Motor neuron (in vitro differentiated cells): ENCODE data around the gene FGF4. TPM values are rescaled to one million over a fixed set of nuclear protein-coding genes. Genes with fewer than 3 reads are reported as not detected.
"Not testable (repeated sequence)": the region's sequence is repeated elsewhere in the genome, so short reads cannot be mapped to it uniquely, and the experiment has no call there.

Source experiments
- ATAC-seq, 8 experiments: fragments of 200-7000 bp; cut with Tn5 transposase; replicated peaks in 6 of 8; 2 replicates each; pipeline ENCODE4 v1.8.0; 2021; ENCODE audit warnings: mild to moderate bottlenecking in 8 of 8, moderate library complexity in 8 of 8
- H3K27ac ChIP-seq, 2 donors: fragments of 250-450 bp; sonication (Bioruptor Pico); 2 replicates each; pipeline ENCODE4 v1.9.0; 2021; ENCODE audit warnings: antibody characterized with exemption in 2 of 2, mild to moderate bottlenecking in 2 of 2, moderate library complexity in 1 of 2
- H3K4me1 ChIP-seq, 2 donors: fragments of 250-450 bp; sonication (Bioruptor Pico); replicated peaks in 1 of 2; 2 replicates each; pipeline ENCODE4 v1.6.1; 2021; ENCODE audit warnings: antibody characterized with exemption in 2 of 2, mild to moderate bottlenecking in 2 of 2, moderate library complexity in 1 of 2
- H3K4me3 ChIP-seq, 5 donors: fragments of 250-450 bp; sonication (Bioruptor Pico); 2 replicates each; pipeline ENCODE4 v1.9.0; 2021; ENCODE audit warnings: antibody characterized with exemption in 5 of 5, mild to moderate bottlenecking in 5 of 5, moderate library complexity in 4 of 5
- WGBS, 10 experiments: fragments of 450-650 bp; shearing (Covaris generic); methylation state at CpG; one replicate each; pipeline ENCODE4 v1.0.0; 2022; 5-methylcytosine and 5-hydroxymethylcytosine counted together
- in situ Hi-C, 9 experiments: fragments of 400-800 bp; cut with MboI; loops; one replicate each; pipeline ENCODE4 v1.15.0; 2021; ENCODE audit warnings: low sequenced_read_pairs in 9 of 9, low pct_unique_long_range_greater_than_20kb in 2 of 9; ENCODE audit not compliant: unreplicated experiment in 9 of 9
- total RNA-seq, 8 experiments: library from RNA; unstranded; fragments of 300-600 nt; gene quantifications; 2 replicates each; pipeline versions ENCODE4 v1.2.3 to v1.2.4, GENCODE V29; 2022

Gene FGF4
- total RNA-seq, 8 experiments from 2014 or later = 0.14 to 0.18 TPM; not detected in 6

DNA sequence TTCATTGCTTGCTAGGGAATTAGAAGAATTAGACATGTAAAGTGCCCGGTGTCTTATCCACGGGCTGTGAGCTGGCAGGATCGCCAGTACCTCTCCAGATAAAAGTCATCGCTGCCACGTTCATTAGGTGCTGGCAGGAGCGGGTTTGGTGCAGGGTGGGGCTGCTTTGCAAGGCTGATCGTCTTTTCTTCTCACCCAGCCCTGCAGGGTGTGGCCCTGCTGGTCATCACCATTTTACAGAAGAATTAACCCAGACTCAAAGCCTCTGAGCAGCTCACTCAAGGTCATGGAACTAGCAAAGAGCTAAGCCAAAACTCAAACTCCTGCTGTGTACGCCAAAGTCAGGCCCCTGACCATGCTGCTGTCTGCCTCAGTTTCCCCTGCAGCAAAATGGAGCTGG is 6.1 kb upstream of the FGF4 start:
- Histone ChIP-seq H3K27ac (no peak overlapping the region), H3K4me1 (no peaks in the 10 kb centered on the region), H3K4me3 (no peak overlapping the region)
- ATAC-seq = peak in 2 of 8 experiments; percentile 71 to 84
- in situ Hi-C loops = no loop called here
- 0 to 67% (median 30%) methylated on average over 1 to 3 of the region's 8 CpGs; no CpG with 5 or more reads in 4 of the 10 experiments for WGBS, 10 experiments

DNA sequence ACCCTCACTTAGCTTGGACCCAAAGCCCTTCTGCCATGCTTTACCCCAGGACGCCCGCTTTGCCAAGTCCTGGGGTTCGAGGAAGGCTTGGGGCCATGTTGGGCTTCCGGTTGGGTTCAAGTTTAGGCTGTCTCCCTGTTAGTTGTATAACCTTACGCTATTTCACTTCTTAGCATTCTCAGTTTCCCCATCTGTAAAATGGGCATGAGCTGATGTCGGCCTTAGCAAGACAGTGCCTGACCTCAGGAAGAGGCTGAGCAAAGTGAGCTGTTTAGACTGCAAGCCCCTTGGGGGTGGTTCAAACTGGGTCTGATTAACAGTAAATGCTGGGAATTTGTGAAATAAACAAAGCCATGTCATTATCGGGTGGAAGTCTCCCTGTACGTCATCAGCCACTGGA is 3.2 kb upstream of the FGF4 start:
- ATAC-seq = no peak
- in situ Hi-C loops = no loop called here
- WGBS, 10 experiments = 58 to 92% (median 86%) methylated on average over 1 to 8 of the region's 8 CpGs; no CpG with 5 or more reads in 2 of the 10 experiments
- H3K4me1 ChIP-seq = no peaks in the 10 kb centered on the region
- H3K27ac ChIP-seq = no peak overlapping the region
- H3K4me3 ChIP-seq = no peak overlapping the region

DNA sequence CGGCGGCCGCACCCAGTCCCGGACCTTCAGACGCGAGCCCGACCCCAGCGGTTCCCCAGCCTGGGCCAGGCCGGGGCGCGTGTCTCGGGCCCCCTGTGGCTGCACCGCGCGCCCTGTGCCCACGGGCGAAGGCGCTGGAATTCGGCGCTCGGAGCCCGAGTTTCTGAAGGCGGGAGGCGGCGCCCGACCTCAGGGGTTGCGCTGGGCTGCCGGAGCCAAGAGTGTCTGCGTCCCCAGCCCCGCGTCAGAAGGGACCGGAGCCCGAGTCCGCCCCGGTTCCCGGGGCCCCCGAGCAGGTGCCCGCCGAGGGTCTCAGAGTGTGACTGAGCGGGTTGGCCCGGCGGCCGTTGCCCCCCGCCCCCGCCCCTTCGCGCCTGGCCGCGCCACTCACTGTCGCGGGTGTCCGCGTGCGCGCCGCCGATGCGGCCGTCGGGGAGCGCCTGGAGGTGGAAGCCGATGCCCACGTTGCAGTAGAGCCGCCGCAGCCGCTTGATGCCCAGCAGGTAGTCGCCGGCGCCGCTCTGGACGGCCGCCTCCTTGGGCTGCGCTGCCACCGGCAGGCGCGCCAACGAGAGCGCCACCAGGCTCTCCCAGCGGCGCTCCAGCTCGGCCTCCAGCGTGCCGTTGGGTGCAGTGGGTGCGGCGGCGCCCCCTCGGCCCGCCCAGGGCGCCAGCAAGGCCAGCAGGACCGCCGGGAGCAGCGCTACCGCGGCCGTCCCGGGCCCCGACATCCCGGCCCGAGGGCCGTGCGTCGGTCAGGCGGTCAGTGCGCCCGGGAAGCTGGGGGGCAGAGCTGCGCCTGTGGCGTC is 583 bp downstream of the FGF4 start:
- H3K27ac ChIP-seq = no peak overlapping the region
- H3K4me3 ChIP-seq = no peak overlapping the region
- H3K4me1 ChIP-seq = no peaks in the 10 kb centered on the region
- 0 to 13% (median 5%) methylated on average over 4 to 9 of the region's 107 CpGs; no CpG with 5 or more reads in 6 of the 10 experiments for WGBS, 10 experiments
- in situ Hi-C loops = no loop called here
- no peak for ATAC-seq

- Histone ChIP-seq H3K27ac (no peak overlapping the region), H3K4me1 (no peaks in the 10 kb centered on the region), H3K4me3 (no peak overlapping the region)
- in situ Hi-C loops = no loop called here
- ATAC-seq = no peak
- WGBS, 10 experiments = 0 to 60% methylated on average over 1 to 2 of the region's 30 CpGs; no CpG with 5 or more reads in 8 of the 10 experiments
Measured at GRCh38 chr11:69773626-69774353, 1.4 kb downstream of the FGF4 start.

DNA sequence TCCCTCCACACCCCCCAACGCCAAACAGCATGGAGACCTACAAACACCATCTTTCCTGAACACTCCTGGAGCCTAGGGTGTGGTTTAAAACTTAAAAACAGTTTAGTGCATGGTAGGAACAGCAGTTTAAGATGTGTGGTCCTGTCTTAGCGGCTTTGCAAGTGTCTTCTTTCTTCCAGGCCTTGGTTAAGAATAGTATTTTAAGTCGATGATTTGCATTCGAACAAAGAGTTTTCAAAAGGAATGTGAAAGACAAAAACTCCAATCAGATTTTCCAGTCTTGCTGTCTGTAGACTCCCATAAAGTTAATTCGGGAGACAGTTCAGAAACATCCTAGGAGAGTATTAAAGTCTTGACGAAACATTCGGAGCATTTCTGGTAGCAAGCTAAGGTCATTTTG is 3.7 kb downstream of the FGF4 start:
- ATAC-seq = no peak
- no peak overlapping the region for H3K27ac ChIP-seq
- no peak overlapping the region for H3K4me3 ChIP-seq
- 0 to 50% (median 22%) methylated on average over 3 to 7 of the region's 7 CpGs for WGBS, 10 experiments
- no peaks in the 10 kb centered on the region for H3K4me1 ChIP-seq
- in situ Hi-C loops = no loop called here

DNA sequence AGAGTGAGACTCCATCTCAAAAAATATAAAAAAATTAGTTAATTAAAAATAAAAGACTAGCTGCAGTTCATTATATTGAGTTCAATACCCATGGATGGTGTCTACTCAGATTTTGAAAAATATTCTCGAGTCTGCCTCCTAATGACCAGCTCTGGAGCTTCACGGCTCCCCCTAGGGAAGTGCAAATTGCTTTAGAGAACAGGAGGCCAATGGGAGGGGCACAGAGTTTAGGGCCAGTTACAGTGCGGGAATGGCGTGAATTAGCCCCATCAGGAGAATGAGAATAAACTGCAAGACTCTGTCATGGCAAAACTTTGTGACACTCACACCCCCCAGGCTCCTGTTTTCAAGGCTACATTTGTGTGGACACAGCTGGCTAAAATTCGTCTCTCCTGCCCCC is 4.6 kb downstream of the FGF4 start:
- in situ Hi-C loops = no loop called here
- Histone ChIP-seq H3K4me1 (peaks cover 0 to 1% of the 10 kb centered on the region in 2 donors), H3K27ac (no peak overlapping the region), H3K4me3 (no peak overlapping the region)
- WGBS, 10 experiments = 0 to 57% (median 24%) methylated on average over 2 to 4 of the region's 5 CpGs; no CpG with 5 or more reads in 3 of the 10 experiments
- ATAC-seq = no peak

DNA sequence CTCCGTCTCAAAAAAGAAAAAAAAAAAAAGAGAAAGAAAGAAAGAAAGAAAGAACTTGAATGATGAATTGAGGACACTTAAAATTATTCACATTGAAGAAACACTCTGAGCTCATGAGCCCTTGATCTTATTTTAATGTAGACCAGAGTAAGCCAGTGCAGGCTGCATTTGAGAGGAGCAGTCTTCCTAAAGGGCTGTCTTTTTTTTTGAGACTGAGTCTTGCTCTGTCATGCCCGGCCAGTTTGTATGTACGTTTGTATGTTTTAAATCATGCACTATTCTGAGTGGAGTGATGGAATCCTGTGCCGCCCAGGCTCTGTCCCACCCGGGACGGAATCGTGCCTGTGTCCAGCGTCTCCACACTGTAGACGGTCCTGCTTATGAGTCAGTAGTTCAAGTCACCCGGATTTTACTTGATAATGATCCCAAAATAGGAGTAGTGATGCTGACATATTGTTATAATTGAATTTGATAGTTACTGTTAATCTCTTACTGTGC is 9.6 kb downstream of the FGF4 start:
- 31 to 100% (median 51%) methylated on average over 1 to 10 of the region's 10 CpGs; no CpG with 5 or more reads in 1 of the 10 experiments for WGBS, 10 experiments
- peak in 5 of 8 experiments; percentile 64 to 99 (median 95) for ATAC-seq
- in situ Hi-C loops = no loop called here
- Histone ChIP-seq H3K4me1 (peaks cover 0 to 3% of the 10 kb centered on the region in 2 donors), H3K4me3 (no peak overlapping the region), H3K27ac (no peak overlapping the region)

- H3K4me3 ChIP-seq, H3K4me1 ChIP-seq, H3K27ac ChIP-seq, ATAC-seq, in situ Hi-C loops: not testable (repeated sequence)
- 18 to 100% (median 84%) methylated on average over 2 to 5 of the region's 7 CpGs; no CpG with 5 or more reads in 4 of the 10 experiments for WGBS, 10 experiments
Measured at GRCh38 chr11:69764918-69765317, 10.2 kb downstream of the FGF4 start.

GRCh38 chr11:69760319-69760718 is 14.8 kb downstream of the FGF4 start:
- ATAC-seq = no peak

GRCh38 chr11:69752890-69753289 is 22.3 kb downstream of the FGF4 start:
- Histone ChIP-seq H3K27ac (no peak overlapping the region), H3K4me3 (no peak overlapping the region), H3K4me1 (no peaks in the 10 kb centered on the region)
- no peak for ATAC-seq
- 0% methylated on average over 1 of the region's 4 CpGs; no CpG with 5 or more reads in 7 of the 10 experiments for WGBS, 10 experiments
- in situ Hi-C loops = no loop called here

More at GRCh38 chr11:69760319-69760718, 14.8 kb downstream of the FGF4 start:
- Histone ChIP-seq H3K4me1 (no peaks in the 10 kb centered on the region), H3K4me3 (no peak overlapping the region), H3K27ac (no peak overlapping the region)
- in situ Hi-C loops = no loop called here
- WGBS, 10 experiments = 6 to 80% (median 63%) methylated on average over 1 to 4 of the region's 4 CpGs; no CpG with 5 or more reads in 7 of the 10 experiments

DNA sequence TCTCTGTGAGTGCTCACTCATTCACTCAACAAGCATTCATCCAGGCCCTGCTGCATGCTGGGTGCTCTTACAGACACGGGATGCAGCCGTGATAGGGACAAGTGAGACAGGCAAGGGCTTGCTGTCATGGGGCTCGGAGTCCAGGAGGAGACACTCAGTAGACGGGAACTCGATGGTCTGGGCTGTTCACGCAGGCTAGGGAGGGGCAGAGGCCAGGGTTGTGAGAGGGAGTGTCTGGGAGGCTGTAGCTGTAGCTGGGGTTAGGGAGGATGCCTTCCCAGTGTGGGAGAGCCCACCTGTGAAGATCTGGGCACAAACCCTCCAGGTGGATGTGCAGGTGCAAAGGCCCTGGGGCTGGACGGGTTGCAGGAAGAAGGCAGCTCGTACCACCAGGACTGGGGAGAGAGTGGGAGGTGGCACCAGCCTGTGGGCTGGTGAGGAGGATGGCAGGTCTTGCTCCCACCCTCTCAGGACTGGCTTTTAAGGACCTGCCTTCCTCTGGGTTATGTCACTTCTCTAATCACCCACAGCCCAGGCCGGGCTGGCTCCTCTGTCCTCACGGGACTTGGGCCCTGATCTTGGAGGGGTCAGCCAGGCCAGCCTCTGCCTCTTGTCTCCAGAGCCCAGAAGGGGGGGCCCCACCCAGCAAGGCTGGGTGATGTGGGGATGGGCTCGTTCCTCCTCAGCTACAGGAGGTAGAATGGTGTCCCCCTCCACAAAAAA is 24.1 kb downstream of the FGF4 start:
- WGBS, 10 experiments = 40 to 100% (median 86%) methylated on average over 1 to 6 of the region's 11 CpGs; no CpG with 5 or more reads in 6 of the 10 experiments
- in situ Hi-C loops = no loop called here
- no peak overlapping the region for H3K27ac ChIP-seq
- ATAC-seq = no peak
- no peak overlapping the region for H3K4me3 ChIP-seq
- peaks cover 0 to 4% of the 10 kb centered on the region in 2 donors for H3K4me1 ChIP-seq

GRCh38 chr11:69750108-69750850 is 24.9 kb downstream of the FGF4 start:
- H3K4me3 ChIP-seq = no peak overlapping the region
- H3K4me1 ChIP-seq = peaks cover 0 to 4% of the 10 kb centered on the region in 2 donors
- in situ Hi-C loops = no loop called here
- H3K27ac ChIP-seq = no peak overlapping the region
- 0 to 88% (median 70%) methylated on average over 1 to 6 of the region's 11 CpGs; no CpG with 5 or more reads in 5 of the 10 experiments for WGBS, 10 experiments
- ATAC-seq = no peak
